Activated CD8-positive, alpha-beta memory T cell treated with anti-CD3 and anti-CD28 coated beads, Interleukin-2, amount 50 U/mL, for 24 hours (primary cell): Measurements from ENCODE around the gene MED25.

Source experiments
- DNase-seq: peaks from one replicate; pipeline ENCODE4 v3.0.0-alpha.2; 2020; ENCODE audit errors: extremely low read depth

MED25 gene

GRCh38 chr19:49844138-49845095 lies 26.3 kb downstream of the MED25 start:
- no peak for DNase-seq

GRCh38 chr19:49845414-49845813 lies 27.3 kb downstream of the MED25 start:
- no peak for DNase-seq

- no peak for DNase-seq
Observed at GRCh38 chr19:49846408-49846807, 28.3 kb downstream of the MED25 start.

GRCh38 chr19:49847731-49848696 lies 29.9 kb downstream of the MED25 start:
- DNase-seq, result no peak

GRCh38 chr19:49848938-49849337 lies 30.8 kb downstream of the MED25 start:
- no peak for DNase-seq

- no peak for DNase-seq
Observed at GRCh38 chr19:49849433-49850220, 31.5 kb downstream of the MED25 start.

- DNase-seq, result no peak
Observed at GRCh38 chr19:49850221-49850486, 32.1 kb downstream of the MED25 start.

GRCh38 chr19:49850487-49851342 lies 32.6 kb downstream of the MED25 start, which contains the start of gene PTOV1:
PTOV1 (plus strand) TSS chr19:49851159.
- peak; percentile 62 for DNase-seq

- no peak for DNase-seq
Observed at GRCh38 chr19:49851456-49852259, 33.6 kb downstream of the MED25 start.

- no peak for DNase-seq
Observed at GRCh38 chr19:49852631-49853126, 34.6 kb downstream of the MED25 start.

- no peak for DNase-seq
Observed at GRCh38 chr19:49853852-49854377, 35.8 kb downstream of the MED25 start.

GRCh38 chr19:49854378-49855263 lies 36.5 kb downstream of the MED25 start:
- DNase-seq, result no peak

- no peak for DNase-seq
Observed at GRCh38 chr19:49855277-49855675, 37.2 kb downstream of the MED25 start.

GRCh38 chr19:49855676-49856573 lies 37.8 kb downstream of the MED25 start:
- no peak for DNase-seq

- DNase-seq, result no peak
Observed at GRCh38 chr19:49856574-49857021, 38.5 kb downstream of the MED25 start.

GRCh38 chr19:49857061-49857837 lies 39.2 kb downstream of the MED25 start:
- no peak for DNase-seq

GRCh38 chr19:49857838-49858087 lies 39.7 kb downstream of the MED25 start:
- no peak for DNase-seq
